Tibial nerve (tissue), 4 donors: ENCODE measurements around the gene CACTIN. TPM values are rescaled to one million over a fixed set of nuclear protein-coding genes. Genes with fewer than 3 reads are reported as not detected.
"Not testable (repeated sequence)": the region's sequence is repeated elsewhere in the genome, so short reads cannot be mapped to it uniquely, and the experiment has no call there.

Experiments used
- DNase-seq, 2 donors: peaks; one replicate each; pipeline ENCODE4 v3.0.0-alpha.2; 2019; ENCODE audit warnings: low spot score in 2 of 2
- H3K27ac ChIP-seq, 4 donors: fragments of 200-600 bp; sonication (generic) in 3 of 4; one replicate each; pipeline ENCODE4 v1.5.1; 2017 to 2019; ENCODE audit warnings: mild to moderate bottlenecking in 1 of 4
- H3K27me3 ChIP-seq, 2 donors: fragments of 200-600 bp; sonication (generic) in 1 of 2; one replicate each; pipeline versions ENCODE4 v1.5.1 to v1.6.0; 2017 to 2019
- H3K36me3 ChIP-seq, 3 donors: fragments of 200-600 bp; sonication (generic); one replicate each; pipeline ENCODE4 v1.5.1; 2018 to 2019
- H3K4me1 ChIP-seq, 4 donors: fragments of 200-600 bp; sonication (generic) in 3 of 4; one replicate each; pipeline ENCODE4 v1.5.1; 2017 to 2019
- H3K4me3 ChIP-seq, 4 donors: fragments of 200-600 bp; sonication (generic) in 3 of 4; one replicate each; pipeline ENCODE4 v1.5.1; 2017 to 2019; ENCODE audit warnings: mild to moderate bottlenecking in 1 of 4, moderate library complexity in 1 of 4
- H3K9me3 ChIP-seq, 4 donors: fragments of 200-600 bp; sonication (generic) in 3 of 4; one replicate each; pipeline ENCODE4 v1.5.1; 2017 to 2019
- EP300 ChIP-seq, 2 donors: sonication (generic); formaldehyde crosslinking; IDR thresholded peaks; one replicate each; pipeline ENCODE4 v1.6.1; 2017; ENCODE audit warnings: antibody characterized with exemption in 2 of 2, mild to moderate bottlenecking in 1 of 2
- POLR2A ChIP-seq, 2 donors: fragments of 450-650 bp; IDR thresholded peaks; one replicate each; pipeline ENCODE4 v1.6.1; 2017; ENCODE audit warnings: antibody characterized with exemption in 2 of 2, mild to moderate bottlenecking in 2 of 2, moderate library complexity in 2 of 2
- WGBS, 2 donors: methylation state at CpG; one replicate each; pipeline ENCODE4 v1.1.5; 2018; 5-methylcytosine and 5-hydroxymethylcytosine counted together
- total RNA-seq, 4 donors: library from RNA; depleted of rRNA; stranded (reverse); fragments of >200 nt; gene quantifications; one replicate each; pipeline ENCODE4 v1.1.0, GENCODE V29; 2016
- TF ChIP-seq, protein P1 (sequence below), 5 experiments: fragments of 200-600 bp in 3 of 5; fragments of 450-650 bp in 2 of 5; sonication (generic) in 3 of 5; IDR thresholded peaks; one replicate each; pipeline ENCODE4 v1.5.1; 2016 to 2019; ENCODE audit warnings: antibody characterized with exemption in 5 of 5, mild to moderate bottlenecking in 3 of 5, moderate library complexity in 2 of 5

CACTIN gene
- total RNA-seq, 4 donors from 2014 or later, result 22.9 to 59.1 (median 42.7) TPM

DNA sequence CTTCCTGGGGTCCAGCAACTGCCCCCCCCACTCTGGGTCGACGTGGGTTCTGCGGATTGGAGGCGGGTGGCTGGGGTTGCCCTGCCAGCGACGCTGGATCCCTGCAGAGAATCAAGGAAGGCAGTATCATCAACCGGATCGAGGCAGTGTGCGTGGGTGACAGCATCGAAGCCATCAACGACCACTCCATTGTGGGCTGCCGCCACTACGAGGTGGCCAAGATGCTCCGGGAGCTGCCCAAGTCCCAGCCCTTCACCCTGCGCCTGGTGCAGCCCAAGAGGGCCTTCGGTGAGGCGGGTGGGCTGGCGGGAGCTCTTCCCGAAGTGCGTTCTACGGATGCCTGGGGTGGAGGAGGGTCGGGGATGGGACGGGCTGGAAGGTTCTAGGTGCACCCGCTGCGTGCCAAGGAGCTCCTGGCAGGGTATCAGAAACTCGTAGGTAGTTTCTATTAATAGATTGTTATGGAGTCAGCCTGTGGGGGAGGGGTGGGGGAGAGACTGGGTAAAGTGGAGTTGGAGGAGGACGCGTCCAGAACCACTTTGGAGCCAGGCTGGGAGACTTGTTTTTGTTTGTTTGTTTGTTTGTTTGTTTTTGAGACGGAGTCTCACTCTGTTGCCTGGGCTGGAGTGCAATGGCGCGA is 39.8 kb downstream of the CACTIN start:
- peaks cover 0 to 23% of the 10 kb centered on the region in 2 donors for H3K27me3 ChIP-seq

DNA sequence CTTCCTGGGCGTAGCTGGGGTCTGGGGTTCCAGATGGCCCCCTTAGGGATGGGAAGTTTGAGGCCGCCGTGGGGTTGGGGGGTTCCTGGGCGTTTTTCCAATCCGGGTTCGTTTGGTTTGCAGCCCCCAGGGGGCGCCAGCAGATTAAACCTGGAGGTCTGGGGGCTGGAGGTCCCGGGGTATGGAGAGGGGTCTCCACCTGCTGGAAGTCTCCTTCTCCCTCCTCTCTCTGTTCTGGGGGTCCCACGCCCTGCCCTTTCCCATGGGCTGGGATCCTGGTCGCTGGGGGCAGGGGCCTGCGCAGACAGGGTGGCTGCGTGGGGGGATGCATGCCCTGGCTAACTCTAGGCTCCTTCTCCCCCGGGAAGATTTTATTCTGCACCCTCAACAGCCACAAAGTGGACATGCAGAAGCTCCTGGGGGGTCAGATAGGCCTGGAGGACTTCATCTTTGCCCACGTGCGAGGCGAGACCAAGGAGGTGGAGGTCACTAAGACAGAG is 40.4 kb downstream of the CACTIN start:
- peak overlapping the region in 1 of 4 donors; percentile 3 for H3K27ac ChIP-seq
- H3K27me3 ChIP-seq, result peaks cover 0 to 23% of the 10 kb centered on the region in 2 donors
- WGBS, 2 donors, result 35 to 54% methylated on average over 9 to 10 of the region's 16 CpGs
- peaks cover 0 to 14% (median 3%) of the 10 kb centered on the region in 4 donors for H3K4me1 ChIP-seq
- DNase-seq, result no peak
- H3K4me3 ChIP-seq, result peak overlapping the region; percentile 19 to 49 (median 32)
- no peaks in the 10 kb centered on the region for H3K36me3 ChIP-seq
- H3K9me3 ChIP-seq, result no peaks in the 10 kb centered on the region
- TF ChIP-seq POLR2A (IDR thresholded peaks at IDR 0.05) (no peak), EP300 (IDR thresholded peaks at IDR 0.05) (no peak)
- TF ChIP-seq, protein P1, sequence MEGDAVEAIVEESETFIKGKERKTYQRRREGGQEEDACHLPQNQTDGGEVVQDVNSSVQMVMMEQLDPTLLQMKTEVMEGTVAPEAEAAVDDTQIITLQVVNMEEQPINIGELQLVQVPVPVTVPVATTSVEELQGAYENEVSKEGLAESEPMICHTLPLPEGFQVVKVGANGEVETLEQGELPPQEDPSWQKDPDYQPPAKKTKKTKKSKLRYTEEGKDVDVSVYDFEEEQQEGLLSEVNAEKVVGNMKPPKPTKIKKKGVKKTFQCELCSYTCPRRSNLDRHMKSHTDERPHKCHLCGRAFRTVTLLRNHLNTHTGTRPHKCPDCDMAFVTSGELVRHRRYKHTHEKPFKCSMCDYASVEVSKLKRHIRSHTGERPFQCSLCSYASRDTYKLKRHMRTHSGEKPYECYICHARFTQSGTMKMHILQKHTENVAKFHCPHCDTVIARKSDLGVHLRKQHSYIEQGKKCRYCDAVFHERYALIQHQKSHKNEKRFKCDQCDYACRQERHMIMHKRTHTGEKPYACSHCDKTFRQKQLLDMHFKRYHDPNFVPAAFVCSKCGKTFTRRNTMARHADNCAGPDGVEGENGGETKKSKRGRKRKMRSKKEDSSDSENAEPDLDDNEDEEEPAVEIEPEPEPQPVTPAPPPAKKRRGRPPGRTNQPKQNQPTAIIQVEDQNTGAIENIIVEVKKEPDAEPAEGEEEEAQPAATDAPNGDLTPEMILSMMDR (IDR thresholded peaks at IDR 0.05), result peak; percentile 34 to 66 (median 49)

More for the DNA sequence above, 39.8 kb downstream of the CACTIN start:
- H3K4me1 ChIP-seq, result peaks cover 0 to 14% (median 3%) of the 10 kb centered on the region in 4 donors
- DNase-seq, result no peak
- no peak overlapping the region for H3K27ac ChIP-seq
- TF ChIP-seq POLR2A (IDR thresholded peaks at IDR 0.05), result no peak
- no peak for TF ChIP-seq EP300 (IDR thresholded peaks at IDR 0.05)
- TF ChIP-seq, protein P1 (IDR thresholded peaks at IDR 0.05), result no peak
- H3K9me3 ChIP-seq, result no peaks in the 10 kb centered on the region
- no peaks in the 10 kb centered on the region for H3K36me3 ChIP-seq
- whole genome bisulfite sequencing, 2 donors, result 69 to 73% methylated on average over 19 to 31 of the region's 31 CpGs
- H3K4me3 ChIP-seq, result no peak overlapping the region

DNA sequence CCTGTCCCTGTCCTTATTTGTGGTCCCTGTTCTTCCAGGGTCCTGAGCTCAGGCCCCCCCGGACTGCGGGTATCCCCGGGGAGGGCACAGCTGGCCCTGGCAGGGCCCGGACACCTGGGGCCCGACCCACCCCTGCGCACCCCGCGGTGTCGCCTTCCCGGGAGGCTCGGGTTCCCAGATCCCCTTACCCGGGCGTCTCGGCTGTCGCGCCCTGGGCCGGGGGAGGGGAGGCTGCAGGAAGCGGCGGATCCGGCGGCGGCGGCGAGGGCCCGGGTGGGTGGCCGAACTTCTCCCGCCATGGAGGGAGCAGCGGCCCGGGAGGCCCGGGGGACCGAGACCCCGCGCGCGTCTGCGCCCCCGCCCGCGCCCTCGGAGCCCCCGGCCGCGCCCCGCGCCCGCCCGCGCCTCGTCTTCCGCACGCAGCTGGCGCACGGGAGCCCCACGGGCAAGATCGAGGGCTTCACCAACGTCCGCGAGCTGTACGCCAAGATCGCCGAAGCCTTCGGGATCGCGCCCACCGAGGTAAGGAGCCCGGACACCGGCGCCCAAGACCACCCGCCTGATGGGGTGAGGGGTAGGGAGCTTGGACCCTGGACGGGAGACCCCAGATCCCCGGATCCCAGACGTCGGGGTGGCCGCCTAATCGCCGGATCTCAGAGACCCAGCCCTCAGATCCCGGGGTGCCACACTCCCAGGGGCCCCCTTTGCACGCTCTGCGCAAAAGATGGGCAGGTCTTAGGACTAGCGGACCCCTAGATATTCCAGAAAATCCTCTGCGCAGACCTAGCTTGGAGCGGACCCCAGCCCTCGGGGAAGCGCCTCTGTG is 41.1 kb downstream of the CACTIN start, which contains the start of gene GIPC3:
Gene GIPC3, plus strand, starts transcription at position 178 of the 826 bp plus-strand sequence. Its CDS starts 120 bp downstream, at position 298.
- H3K27me3 ChIP-seq, result peaks cover 0 to 23% of the 10 kb centered on the region in 2 donors
- no peaks in the 10 kb centered on the region for H3K36me3 ChIP-seq
- 3 to 6% methylated on average over 20 to 40 of the region's 84 CpGs for whole genome bisulfite sequencing, 2 donors
- peaks cover 0 to 16% (median 3%) of the 10 kb centered on the region in 4 donors for H3K4me1 ChIP-seq
- no peaks in the 10 kb centered on the region for H3K9me3 ChIP-seq
- peak within 1 kb of the TSS; percentile 19 to 49 (median 32) for H3K4me3 ChIP-seq
- no peak for TF ChIP-seq EP300 (IDR thresholded peaks at IDR 0.05)
- TF ChIP-seq POLR2A (IDR thresholded peaks at IDR 0.05), result no peak
- TF ChIP-seq, protein P1 (IDR thresholded peaks at IDR 0.05), result no peak
- peak within 1 kb of the TSS in 1 of 4 donors; percentile 3 for H3K27ac ChIP-seq
- no peak for DNase-seq

DNA sequence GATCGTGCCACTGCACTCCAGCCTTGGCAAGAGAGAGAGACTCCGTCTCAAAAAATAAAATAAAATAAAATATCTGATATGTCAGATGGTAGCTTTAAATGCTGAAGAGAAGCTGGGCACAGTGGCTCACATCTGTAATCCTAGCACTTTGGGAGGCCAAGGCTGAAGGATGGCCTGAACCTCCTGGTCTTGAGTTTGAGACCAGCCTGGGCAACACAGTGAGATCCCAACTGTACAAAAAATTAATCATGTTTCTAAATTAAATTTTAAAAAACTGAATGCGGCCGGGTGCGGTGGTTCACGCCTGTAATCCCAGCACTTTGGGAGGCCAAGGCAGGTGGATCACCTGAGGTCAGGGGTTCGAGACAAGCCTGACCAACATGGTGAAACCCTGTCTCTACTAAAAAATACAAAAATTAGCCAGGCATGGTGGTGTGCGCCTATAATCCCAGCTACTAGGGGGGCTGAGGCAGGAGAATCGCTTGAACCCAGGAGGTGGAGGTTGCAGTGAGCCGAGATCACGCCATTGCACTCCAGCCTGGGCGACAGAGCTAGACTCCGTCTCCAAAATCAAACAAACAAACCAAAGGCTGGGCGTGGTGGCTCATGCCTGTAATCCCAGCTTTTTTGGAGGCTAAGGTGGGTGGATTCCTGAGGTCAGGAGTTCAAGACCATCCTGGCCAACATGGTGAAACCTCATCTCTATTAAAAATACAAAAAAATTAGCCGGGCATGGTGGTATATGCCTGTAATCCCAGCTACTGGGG is 42.4 kb downstream of the CACTIN start:
- H3K4me1 ChIP-seq, result peaks cover 0 to 24% (median 4%) of the 10 kb centered on the region in 4 donors
- not testable (repeated sequence) for H3K9me3 ChIP-seq
- WGBS, 2 donors, result 86 to 93% methylated on average over 15 of the region's 15 CpGs

DNA sequence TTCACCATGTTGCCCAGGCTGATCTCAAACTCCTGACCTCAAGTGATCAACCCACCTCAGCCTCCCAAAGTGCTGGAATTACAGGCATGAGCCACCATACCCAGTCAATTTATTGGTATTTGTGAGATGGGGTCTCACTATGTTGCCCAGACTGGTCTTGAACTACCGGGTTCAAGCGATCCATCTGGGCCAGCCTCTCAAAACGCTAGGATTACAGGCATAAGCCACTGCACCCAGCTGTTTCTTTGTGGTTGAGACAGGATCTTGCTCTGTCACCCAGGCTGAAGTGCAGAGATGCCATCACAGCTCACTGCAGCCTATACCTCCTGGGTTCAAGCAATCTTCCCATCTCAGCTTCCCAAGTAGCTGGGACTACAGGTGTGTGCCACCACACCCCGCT is 44.8 kb downstream of the CACTIN start:
- 85 to 87% methylated on average over 4 of the region's 4 CpGs for WGBS, 2 donors

More for the DNA sequence above, 42.4 kb downstream of the CACTIN start:
- not testable (repeated sequence) for H3K4me3 ChIP-seq, DNase-seq, H3K36me3 ChIP-seq, H3K27ac ChIP-seq
- peaks cover 0 to 23% of the 10 kb centered on the region in 2 donors for H3K27me3 ChIP-seq

More for the DNA sequence above, 44.8 kb downstream of the CACTIN start:
- not testable (repeated sequence) for H3K9me3 ChIP-seq, H3K36me3 ChIP-seq, H3K27ac ChIP-seq, H3K4me3 ChIP-seq, DNase-seq
- H3K4me1 ChIP-seq, result peaks cover 0 to 29% (median 5%) of the 10 kb centered on the region in 4 donors
- peaks cover 0 to 23% of the 10 kb centered on the region in 2 donors for H3K27me3 ChIP-seq
